Measurements from ENCODE around the gene GSC2. TPM values are rescaled to one million over a fixed set of nuclear protein-coding genes. Genes with fewer than 3 reads are reported as not detected.

GSC2 gene
- total and polyA plus RNA-seq, 9 of the 15 experiments (the other 6 are each of a cell fraction or from before 2014, with no cell fraction given), result not detected

DNA sequence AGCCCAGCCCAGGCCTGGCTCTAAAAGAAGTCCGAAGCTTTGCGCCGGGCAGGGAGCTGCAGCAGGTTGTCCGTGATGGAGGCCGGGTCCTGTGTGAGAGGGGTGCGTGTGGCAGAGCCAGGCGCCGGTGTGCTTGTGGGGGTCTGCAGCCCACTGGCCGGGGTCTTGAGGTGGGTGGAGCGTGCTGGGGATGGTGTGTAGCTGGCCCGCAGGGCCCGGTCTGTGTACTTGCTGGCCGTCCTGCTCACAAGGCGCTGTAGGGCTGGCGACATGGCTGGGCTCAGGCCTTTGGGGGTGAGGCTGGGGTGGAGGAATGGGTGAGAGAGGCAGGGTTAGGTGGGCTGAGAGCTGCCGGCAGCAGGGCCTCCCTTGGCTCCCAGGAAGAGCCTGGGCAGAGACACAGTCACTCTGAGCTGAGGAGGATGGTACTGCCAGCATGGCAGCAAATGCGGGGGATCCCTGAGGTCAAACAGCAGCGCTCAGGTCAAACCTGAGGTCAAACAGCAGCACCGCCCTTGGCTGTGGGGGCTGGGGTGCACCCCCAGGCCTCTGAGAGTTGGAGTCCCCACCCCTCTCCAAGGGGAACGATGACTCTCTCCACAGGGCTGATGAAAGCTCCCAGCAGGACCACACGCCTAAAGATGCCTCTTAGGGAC is 15.8 kb downstream of the GSC2 start:
- no peaks in the 10 kb centered on the region for H3K79me2 ChIP-seq (ENCODE audit: control insufficient read depth, insufficient read depth, low read length)
- H3K4me3 ChIP-seq, result no peak overlapping the region
- no TSS peak for BruUV-seq (replicated peaks)
- no peak overlapping the region for H3K4me2 ChIP-seq (ENCODE audit: insufficient read depth, low read length)
- 89% methylated on average over 21 of the region's 21 CpGs for WGBS (ENCODE audit: insufficient coverage, low coverage, missing lambda C conversion rate)
- FAIRE-seq (no peak), DNase-seq (ENCODE audit: extremely low read depth in 1 of 4, low spot score in 3 of 4) (no peak), ATAC-seq (no peak; the same call in 2 of the 3 replicates)
- peak overlapping the region in 1 of 2 experiments; percentile 5; a peak in 1 of 4 replicates for H3K9ac ChIP-seq (ENCODE audit: insufficient read depth in 1 of 2, low read depth in 2 of 2, low read length in 2 of 2)
- H3K4me1 ChIP-seq (replicated peaks in 1 of 2; ENCODE audit: control insufficient read depth in 2 of 2, insufficient read depth in 2 of 2, low read length in 2 of 2), result peaks cover 0 to 47% of the 10 kb centered on the region in 2 experiments; a peak in 1 of 5 replicates
- H3K27me3 ChIP-seq (ENCODE audit: control insufficient read depth in 2 of 2, insufficient read depth in 2 of 2, low read length in 2 of 2), result no peaks in the 10 kb centered on the region
- H3K9me3 ChIP-seq (replicated peaks; ENCODE audit: control insufficient read depth, insufficient read depth, low read depth, low read length), result no peaks in the 10 kb centered on the region
- intact Hi-C loops (cut with micrococcal nuclease), result loop anchor here (10.0 kb wide), 1 partner anchor 60 kb away; no protein-coding TSS in a partner anchor
- no peak overlapping the region for H2AFZ ChIP-seq (ENCODE audit: low read depth, low read length)
- POLR2A ChIA-PET, result interaction anchor here (0.6 to 3.8 kb wide), 13 partner anchors 10 to 589 kb away, joined by 3 to 31 read pairs (median 4); partner anchors contain the start of genes DGCR2 and ESS2
- CTCF ChIA-PET (ENCODE audit: low intra/inter-chr PET ratio), result no interaction called here
- H3K9me1 ChIP-seq (ENCODE audit: control insufficient read depth, insufficient read depth, low read length), result peaks cover 15% of the 10 kb centered on the region
- H3K36me3 ChIP-seq (ENCODE audit: control insufficient read depth, insufficient read depth, low read length), result peaks cover 77% of the 10 kb centered on the region
- peaks cover 11% of the 10 kb centered on the region; the same call in 1 of the 2 replicates for H4K20me1 ChIP-seq (replicated peaks; ENCODE audit: control insufficient read depth, insufficient read depth, low read length)
- H3K27ac ChIP-seq (ENCODE audit: extremely low read depth, low read depth, low read length), result no peak overlapping the region
- in situ Hi-C loops (cut with MboI), result no loop called here
- TF ChIP-seq ZNF24 (IDR thresholded peaks at IDR 0.05) (no peak), ZNF695 (CRISPR knock-in tag; IDR thresholded peaks at IDR 0.05) (no peak), SMARCB1 (IDR thresholded peaks at IDR 0.05; ENCODE audit: insufficient read length, low read depth) (no peak), MCM2 (IDR thresholded peaks at IDR 0.05; ENCODE audit: low read depth) (no peak), NCOA6 (IDR thresholded peaks at IDR 0.05) (no peak), PRMT5 (CRISPR knock-in tag; IDR thresholded peaks at IDR 0.05) (0 out of 2 replicates have a peak, but pooled peaks have one; percentile 40), ZNF561 (CRISPR knock-in tag; conservative IDR thresholded peaks at IDR 0.05) (no peak), ZNF232 (CRISPR knock-in tag; IDR thresholded peaks at IDR 0.05) (no peak), TGIF2 (CRISPR knock-in tag; IDR thresholded peaks at IDR 0.05) (no peak), FOXK2 (conservative IDR thresholded peaks at IDR 0.05 in 1 of 2, IDR thresholded peaks at IDR 0.05 in 1 of 2; ENCODE audit: low read depth in 2 of 2) (no peak), FOXA1 (IDR thresholded peaks at IDR 0.05; ENCODE audit: borderline replicate concordance) (no peak), CSDE1 (IDR thresholded peaks at IDR 0.05) (no peak), ZNF282 (CRISPR knock-in tag; IDR thresholded peaks at IDR 0.05) (0 out of 2 replicates have a peak, but pooled peaks have one; percentile 77), ZNF766 (CRISPR knock-in tag; conservative IDR thresholded peaks at IDR 0.05) (no peak), STAT5A (IDR thresholded peaks at IDR 0.05; ENCODE audit: borderline replicate concordance, low read length) (no peak), U2AF2 (optimal IDR thresholded peaks at IDR 0.05; ENCODE audit: low read depth, low read length) (no peak), PTRF (tag; IDR thresholded peaks at IDR 0.05) (no peak), ZNF668 (CRISPR knock-in tag; IDR thresholded peaks at IDR 0.05) (no peak), ZNF217 (CRISPR knock-in tag; IDR thresholded peaks at IDR 0.05) (no peak), SRSF7 (optimal IDR thresholded peaks at IDR 0.05; ENCODE audit: low read depth, low read length) (no peak)
- TF ChIP-seq, protein P1, sequence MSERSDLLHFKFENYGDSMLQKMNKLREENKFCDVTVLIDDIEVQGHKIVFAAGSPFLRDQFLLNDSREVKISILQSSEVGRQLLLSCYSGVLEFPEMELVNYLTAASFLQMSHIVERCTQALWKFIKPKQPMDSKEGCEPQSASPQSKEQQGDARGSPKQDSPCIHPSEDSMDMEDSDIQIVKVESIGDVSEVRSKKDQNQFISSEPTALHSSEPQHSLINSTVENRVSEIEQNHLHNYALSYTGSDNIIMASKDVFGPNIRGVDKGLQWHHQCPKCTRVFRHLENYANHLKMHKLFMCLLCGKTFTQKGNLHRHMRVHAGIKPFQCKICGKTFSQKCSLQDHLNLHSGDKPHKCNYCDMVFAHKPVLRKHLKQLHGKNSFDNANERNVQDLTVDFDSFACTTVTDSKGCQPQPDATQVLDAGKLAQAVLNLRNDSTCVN (CRISPR knock-in tag; IDR thresholded peaks at IDR 0.05), result no peak
- TF ChIP-seq, protein P2, sequence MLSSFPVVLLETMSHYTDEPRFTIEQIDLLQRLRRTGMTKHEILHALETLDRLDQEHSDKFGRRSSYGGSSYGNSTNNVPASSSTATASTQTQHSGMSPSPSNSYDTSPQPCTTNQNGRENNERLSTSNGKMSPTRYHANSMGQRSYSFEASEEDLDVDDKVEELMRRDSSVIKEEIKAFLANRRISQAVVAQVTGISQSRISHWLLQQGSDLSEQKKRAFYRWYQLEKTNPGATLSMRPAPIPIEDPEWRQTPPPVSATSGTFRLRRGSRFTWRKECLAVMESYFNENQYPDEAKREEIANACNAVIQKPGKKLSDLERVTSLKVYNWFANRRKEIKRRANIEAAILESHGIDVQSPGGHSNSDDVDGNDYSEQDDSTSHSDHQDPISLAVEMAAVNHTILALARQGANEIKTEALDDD (IDR thresholded peaks at IDR 0.05), result no peak
- TF ChIP-seq, protein P3, sequence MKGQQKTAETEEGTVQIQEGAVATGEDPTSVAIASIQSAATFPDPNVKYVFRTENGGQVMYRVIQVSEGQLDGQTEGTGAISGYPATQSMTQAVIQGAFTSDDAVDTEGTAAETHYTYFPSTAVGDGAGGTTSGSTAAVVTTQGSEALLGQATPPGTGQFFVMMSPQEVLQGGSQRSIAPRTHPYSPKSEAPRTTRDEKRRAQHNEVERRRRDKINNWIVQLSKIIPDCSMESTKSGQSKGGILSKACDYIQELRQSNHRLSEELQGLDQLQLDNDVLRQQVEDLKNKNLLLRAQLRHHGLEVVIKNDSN (CRISPR knock-in tag; IDR thresholded peaks at IDR 0.05), result no peak

Measured in K562 (cell line).